ENCODE data around the gene SLC13A3. TPM values are rescaled to one million over a fixed set of nuclear protein-coding genes. Genes with fewer than 3 reads are reported as not detected.

Gene SLC13A3, protein sequence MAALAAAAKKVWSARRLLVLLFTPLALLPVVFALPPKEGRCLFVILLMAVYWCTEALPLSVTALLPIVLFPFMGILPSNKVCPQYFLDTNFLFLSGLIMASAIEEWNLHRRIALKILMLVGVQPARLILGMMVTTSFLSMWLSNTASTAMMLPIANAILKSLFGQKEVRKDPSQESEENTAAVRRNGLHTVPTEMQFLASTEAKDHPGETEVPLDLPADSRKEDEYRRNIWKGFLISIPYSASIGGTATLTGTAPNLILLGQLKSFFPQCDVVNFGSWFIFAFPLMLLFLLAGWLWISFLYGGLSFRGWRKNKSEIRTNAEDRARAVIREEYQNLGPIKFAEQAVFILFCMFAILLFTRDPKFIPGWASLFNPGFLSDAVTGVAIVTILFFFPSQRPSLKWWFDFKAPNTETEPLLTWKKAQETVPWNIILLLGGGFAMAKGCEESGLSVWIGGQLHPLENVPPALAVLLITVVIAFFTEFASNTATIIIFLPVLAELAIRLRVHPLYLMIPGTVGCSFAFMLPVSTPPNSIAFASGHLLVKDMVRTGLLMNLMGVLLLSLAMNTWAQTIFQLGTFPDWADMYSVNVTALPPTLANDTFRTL
- 10 to 100 TPM in 1 of 2 donors, 1 to 10 TPM in 1; 1.5 to 10.7 TPM for total RNA-seq
- 1 to 10 TPM; 7.9 to 8.8 TPM for polyA plus RNA-seq

- DNase-seq (ENCODE audit: low spot score) = peak; percentile 32
- no peak within 1 kb of the TSS for H3K9ac ChIP-seq (ENCODE audit: low read depth in 1 of 2, low read length in 2 of 2)
These were observed at the start of gene SLC13A3 for GRCh38 chr20:46651091-46651962. Gene SLC13A3 (minus strand): TSS chr20:46651459. CDS start chr20:46651421, 38 bp downstream.

GRCh38 chr20:46701057-46701456, 49.8 kb upstream of the SLC13A3 start:
- H3K36me3 ChIP-seq (ENCODE audit: control insufficient read depth in 4 of 4, insufficient read depth in 3 of 4, low read depth in 1 of 4, low read length in 3 of 4) = no peaks in the 10 kb centered on the region
- no peaks in the 10 kb centered on the region for H3K27me3 ChIP-seq (ENCODE audit: control insufficient read depth in 4 of 4, insufficient read depth in 4 of 4, low read length in 3 of 4)
- H3K9me3 ChIP-seq (ENCODE audit: control insufficient read depth in 4 of 4, low read length in 3 of 4) = no peaks in the 10 kb centered on the region
- no peak for DNase-seq (ENCODE audit: low spot score)
- no peak overlapping the region for H3K27ac ChIP-seq (ENCODE audit: low read depth in 1 of 2, low read length in 2 of 2)
- 88% methylated on average over 2 of the region's 2 CpGs for WGBS
- peaks cover 3 to 39% (median 6%) of the 10 kb centered on the region in 4 donors for H3K4me1 ChIP-seq (ENCODE audit: control insufficient read depth in 4 of 4, insufficient read depth in 4 of 4, low read length in 3 of 4)
- no peak overlapping the region for H3K4me3 ChIP-seq (ENCODE audit: low read depth in 1 of 3, low read length in 3 of 3)
- TF ChIP-seq, protein P1, sequence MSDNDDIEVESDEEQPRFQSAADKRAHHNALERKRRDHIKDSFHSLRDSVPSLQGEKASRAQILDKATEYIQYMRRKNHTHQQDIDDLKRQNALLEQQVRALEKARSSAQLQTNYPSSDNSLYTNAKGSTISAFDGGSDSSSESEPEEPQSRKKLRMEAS (IDR thresholded peaks at IDR 0.05) = no peak
- TF ChIP-seq, protein P2, sequence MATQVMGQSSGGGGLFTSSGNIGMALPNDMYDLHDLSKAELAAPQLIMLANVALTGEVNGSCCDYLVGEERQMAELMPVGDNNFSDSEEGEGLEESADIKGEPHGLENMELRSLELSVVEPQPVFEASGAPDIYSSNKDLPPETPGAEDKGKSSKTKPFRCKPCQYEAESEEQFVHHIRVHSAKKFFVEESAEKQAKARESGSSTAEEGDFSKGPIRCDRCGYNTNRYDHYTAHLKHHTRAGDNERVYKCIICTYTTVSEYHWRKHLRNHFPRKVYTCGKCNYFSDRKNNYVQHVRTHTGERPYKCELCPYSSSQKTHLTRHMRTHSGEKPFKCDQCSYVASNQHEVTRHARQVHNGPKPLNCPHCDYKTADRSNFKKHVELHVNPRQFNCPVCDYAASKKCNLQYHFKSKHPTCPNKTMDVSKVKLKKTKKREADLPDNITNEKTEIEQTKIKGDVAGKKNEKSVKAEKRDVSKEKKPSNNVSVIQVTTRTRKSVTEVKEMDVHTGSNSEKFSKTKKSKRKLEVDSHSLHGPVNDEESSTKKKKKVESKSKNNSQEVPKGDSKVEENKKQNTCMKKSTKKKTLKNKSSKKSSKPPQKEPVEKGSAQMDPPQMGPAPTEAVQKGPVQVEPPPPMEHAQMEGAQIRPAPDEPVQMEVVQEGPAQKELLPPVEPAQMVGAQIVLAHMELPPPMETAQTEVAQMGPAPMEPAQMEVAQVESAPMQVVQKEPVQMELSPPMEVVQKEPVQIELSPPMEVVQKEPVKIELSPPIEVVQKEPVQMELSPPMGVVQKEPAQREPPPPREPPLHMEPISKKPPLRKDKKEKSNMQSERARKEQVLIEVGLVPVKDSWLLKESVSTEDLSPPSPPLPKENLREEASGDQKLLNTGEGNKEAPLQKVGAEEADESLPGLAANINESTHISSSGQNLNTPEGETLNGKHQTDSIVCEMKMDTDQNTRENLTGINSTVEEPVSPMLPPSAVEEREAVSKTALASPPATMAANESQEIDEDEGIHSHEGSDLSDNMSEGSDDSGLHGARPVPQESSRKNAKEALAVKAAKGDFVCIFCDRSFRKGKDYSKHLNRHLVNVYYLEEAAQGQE (IDR thresholded peaks at IDR 0.05) = no peak
- TF ChIP-seq, protein P3, sequence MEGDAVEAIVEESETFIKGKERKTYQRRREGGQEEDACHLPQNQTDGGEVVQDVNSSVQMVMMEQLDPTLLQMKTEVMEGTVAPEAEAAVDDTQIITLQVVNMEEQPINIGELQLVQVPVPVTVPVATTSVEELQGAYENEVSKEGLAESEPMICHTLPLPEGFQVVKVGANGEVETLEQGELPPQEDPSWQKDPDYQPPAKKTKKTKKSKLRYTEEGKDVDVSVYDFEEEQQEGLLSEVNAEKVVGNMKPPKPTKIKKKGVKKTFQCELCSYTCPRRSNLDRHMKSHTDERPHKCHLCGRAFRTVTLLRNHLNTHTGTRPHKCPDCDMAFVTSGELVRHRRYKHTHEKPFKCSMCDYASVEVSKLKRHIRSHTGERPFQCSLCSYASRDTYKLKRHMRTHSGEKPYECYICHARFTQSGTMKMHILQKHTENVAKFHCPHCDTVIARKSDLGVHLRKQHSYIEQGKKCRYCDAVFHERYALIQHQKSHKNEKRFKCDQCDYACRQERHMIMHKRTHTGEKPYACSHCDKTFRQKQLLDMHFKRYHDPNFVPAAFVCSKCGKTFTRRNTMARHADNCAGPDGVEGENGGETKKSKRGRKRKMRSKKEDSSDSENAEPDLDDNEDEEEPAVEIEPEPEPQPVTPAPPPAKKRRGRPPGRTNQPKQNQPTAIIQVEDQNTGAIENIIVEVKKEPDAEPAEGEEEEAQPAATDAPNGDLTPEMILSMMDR (IDR thresholded peaks at IDR 0.05; ENCODE audit: low read depth, low read length, missing input control) = no peak
- no peak for TF ChIP-seq GABPA (IDR thresholded peaks at IDR 0.05 in 1 of 2, conservative IDR thresholded peaks at IDR 0.05 in 1 of 2)
- no peak for TF ChIP-seq HNF4A (conservative IDR thresholded peaks at IDR 0.05)
- no peak for TF ChIP-seq ZBTB33 (IDR thresholded peaks at IDR 0.05)
- TF ChIP-seq FOXA1 (IDR thresholded peaks at IDR 0.05) = no peak
- no peak for TF ChIP-seq NR2F2 (IDR thresholded peaks at IDR 0.05)
- no peak for TF ChIP-seq EGR1 (IDR thresholded peaks at IDR 0.05; ENCODE audit: low read depth in 2 of 2)
- no peak for TF ChIP-seq TAF1 (conservative IDR thresholded peaks at IDR 0.05)
- no peak for TF ChIP-seq RAD21 (IDR thresholded peaks at IDR 0.05)
- TF ChIP-seq JUND (IDR thresholded peaks at IDR 0.05) = no peak
- H3K9ac ChIP-seq (ENCODE audit: low read depth in 1 of 2, low read length in 2 of 2) = no peak overlapping the region

More at GRCh38 chr20:46651091-46651962, at the start of gene SLC13A3:
- Histone ChIP-seq H3K27me3 (ENCODE audit: control insufficient read depth in 4 of 4, insufficient read depth in 4 of 4, low read length in 3 of 4) (no peaks in the 10 kb centered on the region), H3K27ac (ENCODE audit: low read depth in 1 of 2, low read length in 2 of 2) (no peak within 1 kb of the TSS), H3K9me3 (ENCODE audit: control insufficient read depth in 4 of 4, low read length in 3 of 4) (no peaks in the 10 kb centered on the region), H3K4me3 (ENCODE audit: low read depth in 1 of 3, low read length in 3 of 3) (peak within 1 kb of the TSS; percentile 1 to 55 (median 51)), H3K36me3 (ENCODE audit: control insufficient read depth in 4 of 4, insufficient read depth in 3 of 4, low read depth in 1 of 4, low read length in 3 of 4) (no peaks in the 10 kb centered on the region), H3K4me1 (ENCODE audit: control insufficient read depth in 4 of 4, insufficient read depth in 4 of 4, low read length in 3 of 4) (peaks cover 0 to 7% (median 0%) of the 10 kb centered on the region in 4 donors)
- 21% methylated on average over 55 of the region's 55 CpGs for WGBS
- no peak for TF ChIP-seq JUND (IDR thresholded peaks at IDR 0.05)
- no peak for TF ChIP-seq YY1 (IDR thresholded peaks at IDR 0.05)
- TF ChIP-seq NR2F2 (IDR thresholded peaks at IDR 0.05) = no peak
- peak in 1 of 2 donors; percentile 31 for TF ChIP-seq RAD21 (IDR thresholded peaks at IDR 0.05)
- TF ChIP-seq RXRA (IDR thresholded peaks at IDR 0.05) = no peak

All from liver (tissue), 9 donors.